ENCODE results near the gene SLC47A1.
"Not testable (repeated sequence)": the region's sequence is repeated elsewhere in the genome, so short reads cannot be mapped to it uniquely, and the experiment has no call there.

Gene SLC47A1

DNA sequence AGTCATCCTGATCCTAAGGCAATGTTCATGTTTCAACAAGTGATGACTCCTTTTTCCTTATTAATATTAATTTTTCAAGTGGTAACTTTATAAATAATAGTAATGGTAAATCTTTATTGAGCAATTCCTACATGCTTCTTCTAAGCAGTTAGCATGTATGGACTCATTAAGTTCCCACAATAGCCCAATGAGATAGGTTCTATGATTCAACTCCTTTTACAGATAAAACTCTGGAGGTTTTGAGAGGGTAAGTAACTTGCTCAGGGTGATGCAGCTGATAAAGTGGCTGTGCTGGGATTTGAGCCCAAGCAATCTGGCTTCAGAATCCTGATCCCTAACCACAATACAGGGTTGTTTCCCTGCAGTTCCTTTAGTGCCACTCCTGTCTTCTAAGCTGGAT, 25.3 kb downstream of the SLC47A1 start:
- no peak for DNase-seq

DNA sequence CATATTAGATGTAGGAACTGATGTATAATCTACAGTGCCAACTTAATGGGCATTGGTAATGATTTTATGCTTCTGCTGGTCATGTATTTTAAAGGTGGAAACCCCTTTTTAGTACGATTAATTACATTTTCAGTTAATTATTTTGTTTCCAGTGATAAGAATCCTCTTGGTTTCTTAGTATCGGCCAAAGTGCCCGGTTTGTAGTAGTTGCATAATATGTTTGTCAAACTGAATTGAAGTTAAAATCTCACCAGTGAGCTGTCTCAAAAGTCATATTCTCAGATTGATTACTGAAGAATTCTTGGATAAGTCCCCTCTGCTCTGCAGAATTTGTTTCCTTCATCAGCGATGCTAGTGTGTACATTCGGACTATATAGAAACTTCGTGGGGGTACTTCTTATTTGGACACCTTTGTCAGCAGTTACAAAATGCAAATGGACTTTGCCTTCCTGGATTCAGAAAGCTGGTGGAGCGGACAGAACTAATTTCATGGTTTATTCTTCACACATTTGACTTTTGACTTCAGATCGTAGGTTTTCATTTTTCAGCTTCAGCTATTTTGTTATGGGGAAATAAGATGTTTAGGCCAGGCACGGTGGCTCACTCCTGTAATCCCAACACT, 28.2 kb downstream of the SLC47A1 start:
- DNase-seq: no peak

DNA sequence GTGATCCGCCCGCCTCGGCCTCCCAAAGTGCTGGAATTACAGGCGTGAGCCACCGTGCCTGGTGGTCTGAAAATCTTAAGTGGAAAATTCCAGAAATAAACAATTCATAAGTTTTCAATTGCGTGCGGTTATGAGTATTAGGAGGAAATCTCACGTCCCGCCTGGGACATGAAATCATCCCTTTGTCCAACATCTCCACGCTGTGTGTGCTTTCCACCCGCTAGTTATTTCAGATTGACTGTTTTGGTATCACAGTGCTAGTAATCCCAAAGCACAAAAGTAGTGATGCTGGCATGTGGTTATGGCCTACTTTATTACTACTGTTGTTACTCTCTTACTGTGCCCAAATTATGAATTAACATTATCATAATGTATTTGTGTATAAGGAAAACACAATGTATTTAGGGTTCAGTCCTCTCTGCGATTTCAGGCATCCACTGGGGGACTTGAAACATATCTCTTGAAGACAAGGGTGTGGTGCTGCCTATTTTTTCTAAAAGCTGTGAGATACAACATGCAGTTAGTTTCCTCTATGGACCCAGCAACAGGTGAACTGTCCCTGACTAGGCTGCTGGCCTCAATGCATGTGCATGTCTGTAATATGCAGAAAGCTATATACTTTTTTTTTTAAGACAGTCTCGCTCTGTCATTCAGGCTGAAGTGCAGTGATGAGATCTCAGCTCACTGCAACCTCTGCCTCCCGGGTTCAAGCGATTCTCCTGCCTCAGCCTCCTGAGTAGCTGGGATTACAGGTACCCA, 32.3 kb downstream of the SLC47A1 start:
- DNase-seq: no peak

DNA sequence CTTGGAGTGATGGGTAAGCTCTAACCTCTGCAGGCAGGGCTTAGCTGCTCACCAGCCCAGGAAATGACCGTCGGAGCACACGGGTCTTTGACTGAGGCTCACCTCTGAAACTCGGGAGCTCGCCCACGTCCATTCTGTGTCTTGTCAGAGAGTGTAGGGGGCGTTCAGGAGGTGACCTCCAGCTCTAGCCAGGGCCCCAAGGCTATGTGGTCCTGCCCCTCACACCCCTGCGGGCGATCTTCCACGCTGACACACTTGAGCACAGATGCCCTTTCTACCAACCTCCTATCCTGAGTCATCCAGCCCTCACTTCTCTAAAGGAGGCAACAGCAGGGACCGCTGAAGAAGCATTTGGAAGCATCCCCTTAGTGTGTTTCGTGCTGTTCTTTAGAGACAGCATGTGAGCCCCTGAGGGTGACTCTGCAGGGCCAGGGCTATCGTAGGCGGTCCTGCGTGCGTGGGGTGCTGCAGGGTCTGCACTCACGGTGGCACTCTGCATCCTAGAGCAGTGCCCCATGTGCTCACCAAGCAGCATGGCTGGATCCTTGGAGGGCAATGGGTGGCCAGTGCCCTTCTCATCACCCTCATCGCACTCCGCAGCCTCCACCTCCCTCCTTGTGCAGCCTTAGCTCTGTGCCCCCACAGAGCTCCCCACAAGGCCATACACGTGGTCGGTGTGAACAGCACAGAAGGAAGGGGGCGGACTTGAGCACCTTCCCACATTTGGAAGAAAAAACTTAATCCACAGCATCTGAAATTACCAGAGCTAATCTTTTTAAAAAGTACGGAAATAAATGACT, 33.8 kb downstream of the SLC47A1 start:
- DNase-seq: no peak

DNA sequence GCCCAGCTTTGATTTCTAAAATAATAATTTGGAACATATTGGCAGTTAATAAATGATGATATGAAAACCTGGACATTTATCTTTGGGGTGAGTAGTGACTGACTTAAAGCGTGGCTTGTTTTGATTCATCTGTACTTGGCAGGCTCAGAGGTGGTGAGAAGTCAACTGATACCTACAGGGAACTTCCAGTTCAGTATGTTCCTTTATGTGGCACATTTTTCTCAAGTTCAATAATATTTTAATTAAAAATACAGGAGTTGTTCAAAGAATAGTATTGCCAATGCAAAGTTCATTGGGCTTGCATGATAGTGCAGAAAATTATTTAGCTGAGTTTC, 34.3 kb downstream of the SLC47A1 start:
- no peak for DNase-seq

DNA sequence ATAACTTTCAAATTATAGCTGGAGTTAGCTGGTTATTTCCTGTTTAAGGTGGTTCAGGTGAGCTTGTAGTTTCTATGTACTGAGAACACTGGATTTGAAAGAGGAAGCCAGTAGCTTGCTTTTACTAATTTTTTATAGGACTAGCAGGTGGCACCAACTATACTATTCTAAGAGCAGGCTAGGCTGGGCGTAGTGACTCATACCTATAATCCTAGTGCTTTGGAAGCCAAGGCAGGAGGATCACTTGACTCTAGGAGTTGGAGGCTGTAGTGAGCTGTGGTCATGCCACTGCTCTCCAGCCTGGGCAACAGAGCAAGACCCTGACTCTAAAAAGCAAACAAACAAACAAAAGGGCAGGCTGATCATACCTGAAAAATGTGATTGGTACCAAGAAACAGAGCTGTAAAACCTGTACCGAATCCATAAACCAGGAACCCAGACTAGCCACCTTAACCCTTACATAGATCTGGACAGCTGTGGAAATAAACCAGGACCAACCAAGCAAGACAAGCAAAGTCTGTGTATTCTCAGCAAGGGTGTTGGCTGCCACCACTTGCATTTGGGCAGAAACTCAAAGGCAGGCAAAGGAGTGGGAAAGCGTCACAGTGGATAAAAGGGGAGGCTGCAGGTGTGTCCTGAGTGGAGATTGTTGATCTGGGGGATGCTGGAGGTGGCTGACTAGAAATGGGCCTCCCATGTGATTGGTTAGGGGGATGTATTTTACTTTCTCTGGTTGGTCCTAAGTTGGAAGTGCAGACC, 36.3 kb downstream of the SLC47A1 start:
- DNase-seq: no peak

DNA sequence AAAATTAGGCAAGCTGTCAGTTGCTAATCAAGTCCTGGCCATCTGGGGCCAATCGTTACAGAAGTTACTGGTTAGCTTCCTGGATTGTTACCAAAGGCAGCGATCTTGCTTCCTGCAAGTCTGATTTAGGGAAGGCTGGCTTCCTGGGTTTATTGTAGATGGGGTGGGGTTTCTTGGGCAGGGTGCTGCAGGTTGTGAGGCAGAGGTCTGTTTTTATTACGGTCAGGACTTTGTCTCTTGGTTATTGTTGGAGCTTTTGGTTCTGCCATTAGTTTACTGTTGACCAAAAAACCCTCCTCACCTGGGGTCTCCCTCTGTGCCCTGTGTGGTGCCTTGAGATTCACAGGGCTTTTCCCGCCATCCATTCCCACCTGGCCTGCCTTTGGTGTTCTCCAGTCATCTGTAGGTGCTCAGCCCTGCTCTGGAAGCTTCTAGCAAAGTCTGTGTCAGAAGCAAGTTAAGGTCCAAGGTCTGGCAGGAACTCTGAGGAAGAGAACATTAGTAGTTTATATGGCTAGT, 36.9 kb downstream of the SLC47A1 start:
- no peak for DNase-seq

DNA sequence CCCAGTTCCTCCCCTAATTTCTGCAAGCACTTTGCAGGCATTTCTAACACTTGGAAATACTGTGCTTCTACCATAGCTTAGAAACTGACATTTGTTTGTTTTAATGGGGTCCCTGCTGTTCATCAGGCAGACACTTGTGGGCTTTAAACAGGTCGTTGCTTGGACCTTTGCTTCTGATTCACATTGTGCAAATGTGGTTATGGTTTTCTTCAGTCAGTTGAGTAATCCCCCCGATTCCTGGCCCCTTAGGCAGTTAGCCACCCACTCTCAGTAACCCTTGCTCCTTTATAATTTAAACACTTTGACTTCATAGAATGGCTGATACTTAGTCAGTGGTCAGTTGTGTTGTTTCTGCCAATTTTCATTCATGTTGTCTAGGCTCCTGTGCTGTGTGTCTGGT, 39.4 kb downstream of the SLC47A1 start:
- DNase-seq: no peak

DNA sequence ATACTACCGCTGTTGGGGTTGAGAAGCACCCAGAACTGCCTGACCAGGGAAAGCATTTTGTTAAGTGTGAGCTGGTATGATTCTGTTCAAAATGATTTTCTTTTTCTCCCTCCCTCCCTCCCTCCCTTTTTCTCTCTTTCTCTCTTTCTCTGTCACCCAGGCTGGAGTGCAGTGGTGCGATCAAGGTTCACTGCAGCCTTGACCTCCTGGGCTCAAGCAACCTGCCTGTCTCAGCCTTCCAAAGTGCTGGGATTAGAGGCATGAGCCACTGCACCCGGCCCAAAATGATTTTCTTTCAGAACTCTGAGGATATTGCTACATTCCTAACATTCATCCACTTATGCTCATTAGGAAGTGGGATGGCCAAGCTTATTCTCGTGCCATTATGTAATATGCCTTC, 41.3 kb downstream of the SLC47A1 start:
- DNase-seq: no peak

DNA sequence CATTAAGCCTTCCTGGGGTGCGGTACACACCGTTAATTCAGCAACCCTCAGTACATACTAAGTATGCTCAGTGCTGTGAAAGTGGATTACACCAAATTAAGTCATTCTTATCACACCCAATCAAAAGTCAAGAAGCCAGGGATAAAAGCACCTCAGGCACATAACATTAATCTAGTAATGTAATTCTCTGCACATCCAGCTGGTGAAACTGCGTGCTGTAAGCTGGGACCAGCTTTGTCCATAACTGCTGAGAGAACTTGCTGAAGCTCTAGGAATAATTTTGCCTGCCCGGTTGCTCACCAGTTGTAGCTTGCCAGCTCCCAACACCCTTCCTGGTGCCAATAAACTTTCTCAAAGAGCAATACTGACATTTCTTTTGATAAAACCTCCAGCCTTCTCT, 44.9 kb downstream of the SLC47A1 start:
- no peak for DNase-seq

DNA sequence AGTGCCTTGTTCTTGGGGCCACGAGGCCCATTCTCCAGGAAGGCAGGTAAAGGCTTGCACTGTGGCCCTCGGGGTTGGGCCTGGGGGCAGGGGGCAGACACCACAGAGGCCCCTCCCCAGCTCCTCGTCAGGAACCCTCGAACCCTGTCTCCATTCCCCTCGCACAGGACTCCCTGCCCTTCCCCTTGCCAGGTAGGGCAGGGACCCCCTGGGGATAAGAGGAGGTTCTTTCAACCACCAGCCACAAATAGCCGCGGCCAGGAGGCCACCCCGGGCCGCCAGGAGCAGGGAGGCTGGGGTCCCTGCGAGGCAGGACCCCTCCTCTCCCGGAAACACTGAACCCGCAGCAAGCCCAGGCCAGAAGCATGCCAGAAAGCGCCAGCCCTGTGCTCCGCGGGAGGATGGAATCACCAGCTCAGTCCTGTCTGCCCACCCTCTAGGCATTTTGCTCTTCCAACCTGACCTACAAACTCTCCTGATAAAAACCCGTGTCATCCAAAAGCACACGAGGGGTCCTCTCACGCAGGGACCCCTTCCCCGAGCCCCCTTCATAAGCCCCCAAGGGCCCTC, 45.6 kb downstream of the SLC47A1 start:
- no peak for DNase-seq

DNA sequence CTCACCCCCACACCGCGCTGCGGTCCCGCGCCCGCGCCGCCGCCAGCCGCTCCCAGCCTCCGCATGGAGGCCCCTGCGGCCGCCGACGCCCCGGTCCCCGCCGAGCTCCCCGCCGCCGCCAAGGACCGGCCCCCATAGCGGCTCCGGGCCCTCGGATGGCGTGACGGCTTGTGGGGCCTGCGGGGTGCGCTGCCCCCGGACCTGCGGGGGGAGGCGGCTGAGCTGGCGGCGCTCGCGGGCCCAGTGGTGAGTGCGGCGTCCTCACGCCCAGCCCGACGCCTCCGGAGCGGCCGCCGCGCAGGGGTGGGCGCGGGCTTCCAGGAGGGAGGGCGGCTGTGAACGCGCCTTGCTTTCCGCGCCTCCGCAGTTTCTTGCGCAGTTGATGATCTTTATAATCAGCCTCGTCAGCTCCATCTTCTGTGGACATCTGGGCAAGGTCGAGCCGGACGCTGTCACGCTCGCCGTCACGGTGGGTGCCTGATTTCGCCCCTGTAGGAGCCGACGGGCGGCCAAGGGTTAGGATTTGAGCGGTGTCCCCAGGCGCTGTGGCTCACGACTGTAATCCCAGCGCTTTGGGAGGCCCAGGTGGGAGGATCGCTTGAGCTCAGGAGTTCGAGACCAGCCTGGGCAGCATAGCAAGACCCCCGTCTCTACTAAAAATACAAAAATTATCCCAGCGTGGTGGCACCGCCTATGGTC, 46.4 kb downstream of the SLC47A1 start:
- no peak for DNase-seq

DNA sequence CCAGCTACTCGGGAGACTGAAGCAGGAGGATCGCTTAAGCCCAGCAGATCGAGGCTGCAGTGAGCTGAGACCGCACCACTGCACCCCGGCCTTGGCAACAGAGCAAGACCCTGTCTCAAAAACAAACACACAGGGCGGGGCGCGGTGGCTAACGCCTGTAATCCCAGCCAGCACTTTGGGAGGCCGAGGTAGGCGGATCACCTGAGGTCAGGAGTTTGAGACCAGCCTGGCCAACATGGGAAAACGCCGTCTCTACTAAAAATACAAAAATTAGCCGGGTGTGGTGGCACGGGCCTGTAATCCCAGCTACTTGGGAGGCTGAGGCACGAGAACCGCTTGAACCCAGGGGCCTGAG, 46.9 kb downstream of the SLC47A1 start:
- DNase-seq: not testable (repeated sequence)

DNA sequence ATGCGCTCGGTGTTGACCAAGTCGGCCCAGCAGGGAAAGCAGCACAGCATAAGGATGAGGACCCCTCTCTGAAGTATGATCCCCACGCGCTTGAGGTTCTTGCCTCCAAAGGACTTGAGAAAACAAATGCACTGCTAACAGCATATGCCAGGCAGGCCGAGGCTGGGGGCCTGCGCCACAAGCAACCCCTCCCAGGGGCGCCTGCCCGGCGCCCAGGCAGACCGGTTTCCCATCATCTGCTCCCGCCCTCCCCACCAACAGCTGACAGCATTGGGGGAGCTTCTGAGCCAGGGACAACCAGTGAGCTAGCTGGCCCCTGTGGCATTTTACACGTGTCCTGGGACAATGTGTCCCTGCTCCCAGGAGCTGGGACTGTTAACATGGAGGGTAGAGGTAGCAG, 48.5 kb downstream of the SLC47A1 start:
- DNase-seq: not testable (repeated sequence)

DNA sequence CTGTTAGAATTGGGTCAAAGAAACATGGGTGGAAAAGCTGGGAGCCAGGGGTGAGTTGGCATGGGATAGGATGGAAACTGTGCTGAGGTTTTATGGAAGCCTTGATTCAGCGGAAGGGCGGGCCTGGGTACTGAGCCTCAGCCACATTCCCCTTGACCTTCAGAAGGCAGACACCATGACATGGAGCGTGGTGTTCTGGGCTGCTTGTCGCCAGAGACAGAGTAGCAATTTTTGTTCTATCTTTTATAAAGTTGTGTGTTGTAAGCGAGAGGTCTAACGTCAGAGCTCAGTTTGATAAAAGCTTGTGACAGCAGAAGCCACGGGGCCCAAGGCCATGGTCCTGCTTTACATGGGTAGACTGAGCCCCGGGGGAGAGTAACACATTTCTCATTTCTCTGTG, 50.2 kb downstream of the SLC47A1 start:
- DNase-seq: no peak

DNA sequence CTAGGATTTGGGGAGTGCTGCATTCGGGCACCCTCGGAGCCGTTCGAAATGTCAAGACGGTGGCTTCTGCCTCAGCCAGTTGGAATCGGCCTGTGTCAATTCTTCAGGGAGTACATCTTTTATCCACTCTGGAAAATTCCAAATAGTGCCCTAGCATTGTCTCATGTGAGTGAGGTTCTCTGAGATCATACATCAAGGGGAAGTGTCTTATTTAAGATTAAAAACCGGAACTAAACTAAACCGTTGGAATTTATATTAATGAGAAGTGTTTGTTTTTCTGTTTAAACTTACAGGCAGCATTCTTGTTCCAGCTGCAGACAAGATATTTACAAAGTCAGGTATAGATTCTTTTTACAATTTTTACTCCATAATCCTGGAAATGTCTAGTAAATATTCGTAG, 56.8 kb downstream of the SLC47A1 start:
- DNase-seq: no peak

DNA sequence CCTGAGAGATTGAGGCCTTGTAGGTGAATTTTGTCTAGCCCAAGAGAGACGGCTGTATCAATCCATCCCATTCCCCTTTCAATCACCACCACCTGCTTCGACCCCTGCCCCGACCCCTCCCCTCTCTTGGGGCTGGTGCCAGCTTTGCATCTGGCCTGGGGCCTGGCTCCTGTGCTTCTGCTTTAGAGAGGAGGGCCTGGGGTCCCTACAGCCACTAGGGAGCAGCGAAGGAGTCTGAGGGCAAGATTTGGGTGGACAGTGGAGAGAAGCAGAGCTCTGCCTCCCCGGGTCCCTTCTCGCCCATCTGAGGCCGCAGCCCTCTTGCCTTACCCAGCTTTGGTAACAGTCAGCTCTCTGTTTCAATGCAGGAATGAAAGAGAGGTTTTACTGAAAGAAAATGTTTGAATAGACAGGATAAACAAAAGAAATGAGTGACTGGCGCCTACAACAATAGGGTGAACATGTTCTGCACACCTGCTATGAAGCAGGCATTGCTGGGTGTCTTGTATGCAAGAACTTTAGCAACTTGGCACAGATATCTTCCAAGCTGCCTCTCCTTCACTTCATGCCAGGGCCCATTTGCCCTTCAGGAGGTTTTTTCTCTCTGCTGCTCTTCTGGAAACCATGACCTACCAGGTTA, 57.4 kb downstream of the SLC47A1 start:
- DNase-seq: no peak

DNA sequence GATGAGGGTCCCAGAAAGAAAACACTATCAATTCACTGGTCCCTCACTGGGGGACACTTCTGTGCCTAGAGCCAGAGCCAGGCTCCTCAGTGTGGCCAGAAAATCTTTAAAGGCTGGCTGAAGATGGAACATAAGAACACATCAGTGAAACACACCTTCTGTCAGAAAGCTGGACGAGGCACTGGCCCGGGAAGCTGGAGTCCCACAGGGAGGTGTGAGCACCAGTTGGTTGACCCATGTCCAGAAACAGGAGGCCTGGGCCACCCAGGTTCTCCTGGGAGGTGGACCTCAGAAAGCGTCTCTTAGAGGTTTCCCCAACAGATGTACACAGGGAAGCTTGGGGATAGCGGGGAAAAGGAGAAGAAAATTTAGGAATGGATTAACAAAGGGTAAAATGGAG, 58.7 kb downstream of the SLC47A1 start:
- DNase-seq: no peak

DNA sequence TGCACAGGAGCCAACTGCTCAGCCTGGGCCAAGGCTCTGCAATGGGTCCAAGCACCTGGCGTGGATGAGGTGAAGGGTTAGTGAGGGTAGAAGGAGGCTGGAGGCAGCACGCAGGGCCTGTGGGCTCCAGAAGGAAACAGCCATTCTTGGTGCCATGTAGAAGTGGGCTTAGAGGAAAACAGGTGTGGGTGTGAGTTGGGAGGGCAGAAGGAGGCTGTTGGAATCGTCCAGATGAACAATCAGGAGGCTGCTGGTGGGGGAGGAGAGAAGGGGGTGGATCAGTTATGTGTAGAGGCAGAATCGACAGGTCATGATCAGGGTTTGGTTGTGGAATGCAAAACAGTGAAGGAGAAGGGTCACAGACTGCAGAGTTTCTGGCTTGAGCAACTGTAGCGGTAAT, 63.2 kb downstream of the SLC47A1 start:
- DNase-seq: no peak

DNA sequence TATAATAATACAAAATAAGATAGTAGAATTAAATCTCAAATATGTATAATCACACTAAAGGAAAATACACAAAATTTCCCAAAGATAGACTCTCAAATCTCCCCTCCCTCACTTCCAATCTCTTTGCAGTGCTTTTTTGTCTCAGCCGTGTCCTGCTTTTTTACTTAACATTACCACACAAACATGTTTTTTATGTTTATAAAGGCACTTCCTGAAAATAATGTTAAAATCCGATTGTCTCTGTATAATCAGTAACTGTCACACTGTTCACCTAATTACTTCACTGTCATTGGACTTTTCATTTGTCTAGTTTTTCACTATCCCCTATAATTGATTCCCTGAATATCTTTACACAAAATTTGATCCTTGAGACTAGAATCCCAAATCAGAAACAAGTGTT, 76.7 kb downstream of the SLC47A1 start:
- no peak for DNase-seq

DNA sequence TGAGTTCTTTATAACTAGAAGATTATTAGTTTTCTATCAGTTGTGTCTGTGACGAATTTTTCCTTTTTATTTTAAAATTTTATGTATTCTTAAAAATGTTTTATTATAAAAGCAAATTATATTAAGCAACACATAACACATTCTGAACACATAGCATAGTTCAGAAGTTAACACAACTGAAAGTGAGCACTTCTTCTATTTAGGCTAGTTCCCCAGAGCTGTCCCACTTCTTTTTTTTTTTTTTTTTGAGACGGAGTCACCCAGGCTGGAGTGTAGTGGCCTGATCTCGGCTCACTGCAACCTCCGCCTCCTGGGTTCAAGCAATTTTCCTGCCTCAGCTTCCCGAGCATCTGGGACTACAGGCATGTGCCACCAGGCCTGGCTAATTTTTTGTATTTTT, 77.2 kb downstream of the SLC47A1 start:
- DNase-seq: no peak

DNA sequence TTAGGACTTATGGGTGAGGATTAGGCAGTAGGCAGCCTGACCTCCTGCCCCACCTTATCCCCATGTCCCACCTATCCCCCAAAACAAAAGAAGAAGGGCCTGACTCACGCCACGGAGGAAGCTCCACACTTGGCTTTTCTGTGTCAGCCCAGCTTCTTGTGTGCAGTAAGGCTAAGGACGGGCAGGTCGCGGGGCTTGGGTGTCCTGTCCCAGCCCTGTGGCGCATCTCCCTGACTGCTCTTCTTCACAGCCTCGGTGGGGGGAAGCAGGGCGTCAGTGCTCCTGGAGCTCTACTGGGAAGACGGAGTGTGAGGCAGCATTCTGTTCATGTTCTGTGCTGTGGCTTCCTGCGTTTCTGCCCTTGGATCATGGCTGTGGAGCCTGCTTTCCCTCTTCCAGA, 80.3 kb downstream of the SLC47A1 start:
- no peak for DNase-seq
